Adrenal gland (tissue), 12 donors: ENCODE measurements around the gene GMDS. TPM values are rescaled to one million over a fixed set of nuclear protein-coding genes. Genes with fewer than 3 reads are reported as not detected.

Experiments
- DNase-seq, 7 donors: peaks; one replicate each; pipeline ENCODE4 v3.0.0-alpha.2; 2019 to 2020
- H3K27ac ChIP-seq, 5 donors: fragments of 200-600 bp; sonication (generic) in 4 of 5; 1 replicate in 3 of 5; 2 replicates in 2 of 5; pipeline versions ENCODE4 v1.5.1 to v1.8.0; 2016 to 2020; ENCODE audit warnings: mild to moderate bottlenecking in 1 of 5
- H3K27me3 ChIP-seq: fragments of 200-600 bp; 2 replicates; pipeline ENCODE4 v1.8.0; 2021
- H3K36me3 ChIP-seq, 2 donors: fragments of 200-600 bp; replicated peaks in 1 of 2; 1 replicate in 1 of 2; 2 replicates in 1 of 2; pipeline versions ENCODE4 v1.5.1 to v1.8.0; 2018 to 2022
- H3K4me1 ChIP-seq, 2 donors: fragments of 200-600 bp; replicated peaks in 1 of 2; 1 replicate in 1 of 2; 2 replicates in 1 of 2; pipeline versions ENCODE4 v1.5.1 to v1.8.0; 2018 to 2021
- H3K4me3 ChIP-seq, 4 donors: fragments of 200-600 bp; sonication (generic) in 3 of 4; one replicate each; pipeline ENCODE4 v1.5.1; 2016 to 2018
- H3K9me3 ChIP-seq, 3 donors: fragments of 200-600 bp; sonication (generic) in 1 of 3; replicated peaks in 1 of 3; 1 replicate in 2 of 3; 2 replicates in 1 of 3; pipeline versions ENCODE4 v1.5.1 to v1.8.0; 2016 to 2021
- CTCF ChIP-seq, 6 experiments: fragments of 450-650 bp in 4 of 6; fragments of 200-600 bp in 2 of 6; sonication (generic) in 1 of 6; IDR thresholded peaks; 1 replicate in 5 of 6; 2 replicates in 1 of 6; pipeline versions ENCODE4 v1.5.1 to v1.8.0; 2016 to 2021; ENCODE audit warnings: antibody characterized with exemption in 6 of 6, mild to moderate bottlenecking in 2 of 6, moderate library complexity in 1 of 6
- POLR2A ChIP-seq, 2 donors: fragments of 450-650 bp; IDR thresholded peaks; one replicate each; pipeline ENCODE4 v1.6.1; 2017; ENCODE audit warnings: antibody characterized with exemption in 2 of 2, mild to moderate bottlenecking in 2 of 2, moderate library complexity in 1 of 2
- WGBS, 4 donors: extraction: QIAGEN DNeasy Blood & Tissue Kit in 2 of 4; methylation state at CpG; one replicate each; pipeline versions ENCODE4 v1.1.5 to v1.1.7; 2013 to 2017; 5-methylcytosine and 5-hydroxymethylcytosine counted together
- intact Hi-C, 2 donors: fragments of 100-400 bp; cut with DNase I; formaldehyde crosslinking; loops; one replicate each; pipeline versions ENCODE4 v1.14.1 to v1.15.0; 2022 to 2023
- polyA plus RNA-seq, 3 donors: library from polyadenylated mRNA; stranded (reverse); fragments of 200-250 nt in 2 of 3; fragments of 350-450 nt in 1 of 3; fragmentation: Illumina TruSeq in 1 of 3; extraction: RNeasy Lipid Tissue Mini Kit (QIAGEN cat#74804) in 1 of 3; gene quantifications; one replicate each; pipeline ENCODE4 v1.2.3, GENCODE V29; 2013 to 2014
- total RNA-seq, 9 donors: library from RNA; depleted of rRNA in 4 of 9; stranded (reverse); fragments of >200 nt in 4 of 9; fragments of 120-200 nt in 1 of 9; fragmentation: NEBNext Ultra II Directional in 1 of 9; extraction: Animal tissue kit (Norgen Biotek cat#: 25700) in 1 of 9; gene quantifications; one replicate each; pipeline versions ENCODE4 v1.1.0 to v1.2.4, GENCODE V29; 2013 to 2023
- donor health status: healthy with polysubstance abuse.
- donor health status: Bipolar disorder and iron deficiency.
- donor health status: DM: yes; HTN: yes; CAD: no.
- donor health status: DM: no; HTN: no; CAD: no.
- donor health status: DM: no; HTN: no; CAD: no.
- donor health status: DM: yes; HTN: yes; CAD: no.

Gene GMDS
- total and polyA plus RNA-seq, 12 donors = 8.5 to 39.2 (median 15.2) TPM

- H3K9me3 ChIP-seq = no peaks in the 10 kb centered on the region
- no peak overlapping the region for H3K4me3 ChIP-seq
- no peaks in the 10 kb centered on the region for H3K4me1 ChIP-seq
- WGBS, 4 donors = 79 to 87% (median 84%) methylated on average over 11 of the region's 11 CpGs
- TF ChIP-seq POLR2A (IDR thresholded peaks at IDR 0.05) = no peak
- no peak for TF ChIP-seq CTCF (IDR thresholded peaks at IDR 0.05)
- H3K27me3 ChIP-seq = no peaks in the 10 kb centered on the region
- DNase-seq = no peak
- intact Hi-C loops = no loop called here
- H3K36me3 ChIP-seq = no peaks in the 10 kb centered on the region
- H3K27ac ChIP-seq = no peak overlapping the region
Measured at GRCh38 chr6:1873781-1874180, 371.6 kb downstream of the GMDS start.

- Histone ChIP-seq H3K9me3 (no peaks in the 10 kb centered on the region), H3K27ac (no peak overlapping the region), H3K36me3 (no peaks in the 10 kb centered on the region), H3K4me3 (no peak overlapping the region), H3K27me3 (no peaks in the 10 kb centered on the region), H3K4me1 (no peaks in the 10 kb centered on the region)
- peak in 2 of 7 donors; percentile 5 to 18 for DNase-seq
- TF ChIP-seq CTCF (IDR thresholded peaks at IDR 0.05) (no peak), POLR2A (IDR thresholded peaks at IDR 0.05) (no peak)
- intact Hi-C loops = no loop called here
- 72 to 77% (median 75%) methylated on average over 9 to 11 of the region's 11 CpGs for WGBS, 4 donors
Measured at GRCh38 chr6:1872649-1873131, 372.7 kb downstream of the GMDS start.

- Histone ChIP-seq H3K27me3 (no peaks in the 10 kb centered on the region), H3K4me3 (no peak overlapping the region), H3K4me1 (no peaks in the 10 kb centered on the region), H3K9me3 (no peaks in the 10 kb centered on the region), H3K36me3 (no peaks in the 10 kb centered on the region), H3K27ac (no peak overlapping the region)
- DNase-seq = no peak
- intact Hi-C loops = no loop called here
- TF ChIP-seq CTCF (IDR thresholded peaks at IDR 0.05) = no peak
- no peak for TF ChIP-seq POLR2A (IDR thresholded peaks at IDR 0.05)
- WGBS, 4 donors = 81 to 83% (median 82%) methylated on average over 8 of the region's 8 CpGs
Measured at GRCh38 chr6:1871724-1872315, 373.6 kb downstream of the GMDS start.

GRCh38 chr6:1870932-1871331 is 374.5 kb downstream of the GMDS start:
- WGBS, 4 donors = 88 to 92% (median 89%) methylated on average over 7 of the region's 7 CpGs
- intact Hi-C loops = no loop called here

More at GRCh38 chr6:1870932-1871331, 374.5 kb downstream of the GMDS start:
- H3K36me3 ChIP-seq = no peaks in the 10 kb centered on the region
- no peak for DNase-seq
- no peak overlapping the region for H3K4me3 ChIP-seq
- no peak overlapping the region for H3K27ac ChIP-seq
- no peak for TF ChIP-seq POLR2A (IDR thresholded peaks at IDR 0.05)
- TF ChIP-seq CTCF (IDR thresholded peaks at IDR 0.05) = no peak
- no peaks in the 10 kb centered on the region for H3K4me1 ChIP-seq
- no peaks in the 10 kb centered on the region for H3K9me3 ChIP-seq
- H3K27me3 ChIP-seq = no peaks in the 10 kb centered on the region
